HG03060 (cell line): ENCODE results near the gene SLC41A3.
"Not testable (repeated sequence)": the region's sequence is repeated elsewhere in the genome, so short reads cannot be mapped to it uniquely, and the experiment has no call there.

ENCODE experiments used
- ATAC-seq: cut with Tn5 transposase; IDR thresholded peaks from one replicate; pipeline ENCODE4 v1.9.1; 2021; ENCODE audit warnings: low read depth, moderate number of reproducible peaks; ENCODE audit not compliant: unreplicated experiment

Gene SLC41A3

GRCh38 chr3:125963834-125964233 lies 120.1 kb downstream of the SLC41A3 start:
- ATAC-seq = not testable (repeated sequence)

DNA sequence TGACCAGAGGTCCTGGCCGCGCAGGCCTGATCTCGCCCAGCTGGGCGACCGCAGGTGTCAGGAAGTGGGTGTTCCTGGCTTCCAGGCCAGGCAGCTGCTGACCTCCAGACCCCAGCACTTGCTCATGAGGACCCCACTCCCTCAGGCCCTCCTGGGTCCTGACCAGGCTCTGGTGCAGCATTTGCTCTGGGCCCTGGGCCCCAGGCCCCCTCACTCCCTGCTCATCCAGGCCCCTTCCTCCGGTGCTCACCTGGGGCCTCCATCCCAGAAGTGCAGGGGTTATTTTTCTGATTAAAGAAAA lies 122.7 kb downstream of the SLC41A3 start:
- no peak for ATAC-seq

- ATAC-seq = no peak
Measured at GRCh38 chr3:125960456-125961288, 123.3 kb downstream of the SLC41A3 start.

- ATAC-seq = no peak
Measured at GRCh38 chr3:125960066-125960424, 123.9 kb downstream of the SLC41A3 start.

GRCh38 chr3:125959317-125960065 lies 124.4 kb downstream of the SLC41A3 start:
- no peak for ATAC-seq

DNA sequence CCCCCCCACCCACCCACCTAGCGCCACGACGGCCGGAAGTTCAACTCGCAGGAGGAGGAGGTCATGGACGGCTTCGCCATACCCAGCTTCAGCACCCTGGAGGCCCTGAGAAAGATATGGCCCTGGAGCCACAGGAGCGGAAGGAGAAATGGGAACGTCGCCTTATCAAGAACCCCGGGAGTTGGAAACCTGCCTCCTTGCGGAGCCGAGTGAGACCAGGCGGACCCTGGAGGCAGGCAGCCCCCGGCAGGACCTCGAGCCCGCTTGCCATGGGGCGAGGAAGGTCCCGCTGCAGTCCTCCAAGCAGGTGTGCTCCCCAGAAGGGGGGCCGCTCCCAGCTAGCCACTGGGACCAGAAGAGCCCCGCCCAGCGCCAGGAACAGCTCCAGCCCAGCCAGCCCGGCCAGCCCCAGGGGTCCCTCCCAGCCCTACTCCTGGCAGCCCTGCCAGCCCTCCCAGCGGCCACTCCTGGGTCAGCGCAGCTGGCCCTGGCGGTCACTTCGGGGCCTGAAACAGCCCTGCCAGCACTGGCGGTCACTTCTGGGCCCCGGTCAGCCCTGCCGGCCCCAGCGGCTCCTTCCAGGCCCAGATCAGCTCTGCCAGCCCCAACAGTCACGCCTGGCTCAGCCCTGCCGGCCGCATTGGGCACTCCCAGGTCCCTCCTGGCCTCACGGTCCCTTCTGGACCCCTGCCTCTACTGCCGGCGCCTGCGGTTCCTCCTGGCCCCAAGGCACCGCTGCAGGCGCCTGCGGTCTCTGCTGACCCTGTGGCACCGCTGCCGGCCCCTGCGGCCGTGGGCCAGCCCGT lies 125.2 kb downstream of the SLC41A3 start:
- no peak for ATAC-seq

DNA sequence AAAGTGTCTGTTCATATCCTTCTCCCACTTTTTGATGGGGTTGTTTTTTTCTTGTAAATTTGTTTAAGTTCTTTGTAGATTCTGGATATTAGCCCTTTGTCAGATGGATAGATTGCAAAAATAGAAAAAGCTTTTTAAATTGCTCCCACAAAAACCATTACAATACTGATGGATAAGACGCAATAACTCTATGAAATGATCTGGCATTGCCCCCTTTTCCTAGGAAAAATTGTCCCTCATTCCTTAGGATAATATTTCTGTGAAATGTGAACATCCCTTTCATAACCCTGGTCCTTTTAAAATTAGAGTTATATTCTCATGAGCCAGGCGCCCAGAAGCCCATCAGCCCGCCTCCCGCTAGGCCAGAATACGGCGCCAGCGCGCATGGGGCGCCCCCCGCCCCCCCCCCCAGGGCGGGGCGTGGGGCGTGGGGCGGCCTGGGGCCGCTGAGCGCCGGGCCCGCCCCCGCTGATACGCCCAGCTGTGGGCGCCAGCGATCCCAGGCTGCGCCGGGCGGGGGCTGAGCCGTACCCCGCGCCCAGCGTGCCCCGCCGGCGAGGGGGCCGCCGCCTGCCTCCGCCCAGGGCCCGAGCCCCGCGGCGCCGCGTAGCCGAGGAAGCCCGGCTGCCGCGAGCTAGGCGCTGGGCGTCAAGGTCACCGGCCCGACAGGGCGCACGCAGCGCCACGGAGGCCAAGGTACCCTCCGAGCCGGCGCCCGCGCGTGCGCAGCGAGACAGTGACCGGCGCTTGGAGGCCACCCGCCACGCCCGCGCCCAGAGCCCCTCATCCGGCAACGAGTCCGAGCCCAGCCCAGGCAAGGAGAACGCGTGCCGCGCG lies 126.0 kb downstream of the SLC41A3 start:
- ATAC-seq = no peak

- ATAC-seq = not testable (repeated sequence)
Measured at GRCh38 chr3:125957020-125957419, 126.9 kb downstream of the SLC41A3 start.
